KG1 (cell line): ENCODE data around the gene TUBG2.
"Not testable (repeated sequence)": the region's sequence is repeated elsewhere in the genome, so short reads cannot be mapped to it uniquely, and the experiment has no call there.

Experiments
- DNase-seq: peaks from one replicate; lab custom pipeline; 2025; lab: John Stamatoyannopoulos, UW

TUBG2 gene

GRCh38 chr17:42653179-42654124, 5.6 kb upstream of the TUBG2 start:
- DNase-seq: no peak

- no peak for DNase-seq
Measured at GRCh38 chr17:42655528-42655927, 3.6 kb upstream of the TUBG2 start.

- no peak for DNase-seq
Measured at GRCh38 chr17:42657824-42658588, 1.1 kb upstream of the TUBG2 start.

GRCh38 chr17:42659932-42660274, 819 bp downstream of the TUBG2 start:
- DNase-seq: not testable (repeated sequence)

GRCh38 chr17:42660692-42661345, 1.7 kb downstream of the TUBG2 start:
- DNase-seq: no peak

GRCh38 chr17:42665581-42666001, 6.5 kb downstream of the TUBG2 start:
- DNase-seq: no peak

GRCh38 chr17:42666126-42666525, 7.0 kb downstream of the TUBG2 start:
- DNase-seq: not testable (repeated sequence)

- no peak for DNase-seq
Measured at GRCh38 chr17:42667088-42667951, 8.2 kb downstream of the TUBG2 start.

- DNase-seq: no peak
Measured at GRCh38 chr17:42669705-42669976, 10.6 kb downstream of the TUBG2 start.

- DNase-seq: no peak
Measured at GRCh38 chr17:42669977-42670788, 11.1 kb downstream of the TUBG2 start.

GRCh38 chr17:42670789-42671657, 11.9 kb downstream of the TUBG2 start:
- no peak for DNase-seq

GRCh38 chr17:42672038-42672437, 13.0 kb downstream of the TUBG2 start:
- no peak for DNase-seq

- no peak for DNase-seq
Measured at GRCh38 chr17:42673266-42673884, 14.3 kb downstream of the TUBG2 start.

- no peak for DNase-seq
Measured at GRCh38 chr17:42673885-42674754, 15.0 kb downstream of the TUBG2 start.

- DNase-seq: no peak
Measured at GRCh38 chr17:42674755-42675347, 15.8 kb downstream of the TUBG2 start.

GRCh38 chr17:42675348-42675964, 16.4 kb downstream of the TUBG2 start:
- DNase-seq: no peak

GRCh38 chr17:42675965-42676423, 16.9 kb downstream of the TUBG2 start:
- DNase-seq: no peak
